Left ventricle myocardium inferior (tissue), 1 donor: ENCODE results near the gene ISG20L2. TPM values are rescaled to one million over a fixed set of nuclear protein-coding genes. Genes with fewer than 3 reads are reported as not detected.

Source experiments
- DNase-seq: peaks from one replicate; pipeline ENCODE4 v3.0.0-alpha.2; 2020
- H3K27ac ChIP-seq: fragments of 200-600 bp; replicated peaks from 2 replicates; pipeline ENCODE4 v1.8.0; 2021
- H3K27me3 ChIP-seq: fragments of 200-600 bp; 2 replicates; pipeline ENCODE4 v1.8.0; 2021; ENCODE audit warnings: low read depth
- H3K36me3 ChIP-seq: fragments of 200-600 bp; 2 replicates; pipeline ENCODE4 v1.8.0; 2021
- H3K4me1 ChIP-seq: fragments of 200-600 bp; 2 replicates; pipeline ENCODE4 v1.8.0; 2021
- H3K4me3 ChIP-seq: fragments of 200-600 bp; 2 replicates; pipeline ENCODE4 v1.8.0; 2021; ENCODE audit warnings: mild to moderate bottlenecking, moderate library complexity
- H3K9me3 ChIP-seq: fragments of 200-600 bp; replicated peaks from 2 replicates; pipeline ENCODE4 v1.8.0; 2021
- CTCF ChIP-seq: fragments of 200-600 bp; IDR thresholded peaks from 2 replicates; pipeline ENCODE4 v1.8.0; 2021; ENCODE audit warnings: antibody characterized with exemption, mild to moderate bottlenecking, borderline replicate concordance
- intact Hi-C: fragments of 100-400 bp; cut with micrococcal nuclease; formaldehyde crosslinking; loops from one replicate; pipeline ENCODE4 v1.11.0; 2022
- total RNA-seq: library from RNA; stranded (reverse); fragmentation: NEBNext Ultra II Directional; extraction: Animal tissue kit (Norgen Biotek cat#: 25700); gene quantifications from one replicate; pipeline ENCODE4 v1.2.1, GENCODE V29; 2021
- donor health status: DM: no; HTN: yes; CAD: no; lungs with severe emphysema.

ISG20L2 gene
- total RNA-seq, 1 donor from 2014 or later, result 11.5 TPM

GRCh38 chr1:156673387-156674121 is 55.0 kb downstream of the ISG20L2 start:
- H3K9me3 ChIP-seq, result no peaks in the 10 kb centered on the region
- H3K4me3 ChIP-seq, result peak overlapping the region; percentile 90
- DNase-seq, result no peak
- intact Hi-C loops, result no loop called here
- peak overlapping the region; percentile 96 for H3K27ac ChIP-seq
- peaks cover 35% of the 10 kb centered on the region for H3K36me3 ChIP-seq
- TF ChIP-seq CTCF, result no peak
- no peaks in the 10 kb centered on the region for H3K27me3 ChIP-seq
- H3K4me1 ChIP-seq, result peaks cover 92% of the 10 kb centered on the region

Other genes starting within 250 kb of the ISG20L2 start
- 96.8 TPM for gene MEF2D, start 228.0 kb downstream of the ISG20L2 start, total RNA-seq
- gene IQGAP3, start 156.2 kb downstream of the ISG20L2 start, total RNA-seq, result 0.36 TPM
- gene TTC24, start 149.0 kb downstream of the ISG20L2 start, total RNA-seq, result not detected
- 102 TPM for gene NAXE, start 137.0 kb downstream of the ISG20L2 start, total RNA-seq
- gene GPATCH4, start 127.3 kb downstream of the ISG20L2 start, total RNA-seq, result 15.1 TPM
- 1.2 TPM for gene HAPLN2, start 109.4 kb downstream of the ISG20L2 start, total RNA-seq
- 0.05 TPM for gene BCAN, start 86.6 kb downstream of the ISG20L2 start, total RNA-seq
- 164 TPM for gene NES, start 51.4 kb downstream of the ISG20L2 start, total RNA-seq
- gene CRABP2, start 23.2 kb downstream of the ISG20L2 start, total RNA-seq, result 0.60 TPM
- gene METTL25B, start 297 bp downstream of the ISG20L2 start, total RNA-seq, result 18.1 TPM
- 92.1 TPM for gene MRPL24, start 12.3 kb upstream of the ISG20L2 start, total RNA-seq
- gene HDGF, start 22.9 kb upstream of the ISG20L2 start, total RNA-seq, result 145 TPM
- gene PRCC, start 38.8 kb upstream of the ISG20L2 start, total RNA-seq, result 36.3 TPM
- 0.88 TPM for gene SH2D2A, start 88.1 kb upstream of the ISG20L2 start, total RNA-seq
- gene INSRR, start 130.4 kb upstream of the ISG20L2 start, total RNA-seq, result 0.41 TPM
- gene NTRK1, start 132.1 kb upstream of the ISG20L2 start, total RNA-seq, result 1.0 TPM
- 7.1 TPM for gene PEAR1, start 165.0 kb upstream of the ISG20L2 start, total RNA-seq
- gene LRRC71, start 191.9 kb upstream of the ISG20L2 start, total RNA-seq, result 0.27 TPM